Measurements from ENCODE around the gene UBQLN4. TPM values are rescaled to one million over a fixed set of nuclear protein-coding genes. Genes with fewer than 3 reads are reported as not detected.
"Not testable (repeated sequence)": the region's sequence is repeated elsewhere in the genome, so short reads cannot be mapped to it uniquely, and the experiment has no call there.

Gene UBQLN4
- total RNA-seq, 1 donor from 2014 or later = 28.2 TPM

DNA sequence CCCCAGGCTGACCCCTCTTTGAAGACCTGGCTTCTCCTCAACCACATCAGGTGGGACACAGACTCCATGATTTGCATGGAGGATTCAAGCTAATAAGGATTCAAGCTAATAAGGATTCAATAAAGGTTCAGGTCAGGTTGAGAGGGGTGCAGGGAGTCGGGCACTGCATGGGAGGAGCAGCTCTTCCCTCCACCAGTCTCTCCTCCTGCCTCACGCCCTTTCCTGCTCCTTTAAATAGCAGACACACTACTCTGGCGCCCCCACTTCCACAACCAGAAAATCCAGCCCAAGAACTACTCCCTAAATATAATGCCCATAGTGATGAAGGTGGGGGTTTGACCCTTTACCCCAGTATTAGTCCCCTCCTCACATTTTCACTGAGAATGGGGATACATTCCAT is 21.6 kb upstream of the UBQLN4 start:
- H3K4me3 ChIP-seq (ENCODE audit: low read depth, low read length) = no peak overlapping the region
- TF ChIP-seq, protein P1, sequence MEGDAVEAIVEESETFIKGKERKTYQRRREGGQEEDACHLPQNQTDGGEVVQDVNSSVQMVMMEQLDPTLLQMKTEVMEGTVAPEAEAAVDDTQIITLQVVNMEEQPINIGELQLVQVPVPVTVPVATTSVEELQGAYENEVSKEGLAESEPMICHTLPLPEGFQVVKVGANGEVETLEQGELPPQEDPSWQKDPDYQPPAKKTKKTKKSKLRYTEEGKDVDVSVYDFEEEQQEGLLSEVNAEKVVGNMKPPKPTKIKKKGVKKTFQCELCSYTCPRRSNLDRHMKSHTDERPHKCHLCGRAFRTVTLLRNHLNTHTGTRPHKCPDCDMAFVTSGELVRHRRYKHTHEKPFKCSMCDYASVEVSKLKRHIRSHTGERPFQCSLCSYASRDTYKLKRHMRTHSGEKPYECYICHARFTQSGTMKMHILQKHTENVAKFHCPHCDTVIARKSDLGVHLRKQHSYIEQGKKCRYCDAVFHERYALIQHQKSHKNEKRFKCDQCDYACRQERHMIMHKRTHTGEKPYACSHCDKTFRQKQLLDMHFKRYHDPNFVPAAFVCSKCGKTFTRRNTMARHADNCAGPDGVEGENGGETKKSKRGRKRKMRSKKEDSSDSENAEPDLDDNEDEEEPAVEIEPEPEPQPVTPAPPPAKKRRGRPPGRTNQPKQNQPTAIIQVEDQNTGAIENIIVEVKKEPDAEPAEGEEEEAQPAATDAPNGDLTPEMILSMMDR (conservative IDR thresholded peaks at IDR 0.05; ENCODE audit: low read depth, low read length) = no peak
- DNase-seq (ENCODE audit: low read depth) = no peak

DNA sequence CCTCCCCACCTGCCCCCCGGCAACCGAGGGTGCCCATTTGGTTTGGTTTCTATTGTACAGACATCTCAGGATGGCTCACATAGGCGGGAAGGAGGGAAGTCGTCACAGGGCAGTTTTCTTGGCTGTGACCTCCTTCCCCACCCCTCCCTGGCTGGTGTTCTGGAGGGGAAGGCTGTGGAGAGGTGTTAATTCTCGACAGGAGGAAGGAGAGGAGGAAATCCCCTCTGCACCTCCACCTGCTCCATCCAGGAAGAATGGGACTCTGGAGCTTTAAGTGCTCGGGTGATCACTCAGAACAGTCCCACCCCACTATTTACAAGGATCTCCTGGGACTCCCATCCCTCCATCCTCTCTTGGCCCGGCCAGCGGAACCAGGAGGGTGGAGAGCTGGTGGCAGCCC is 21.1 kb upstream of the UBQLN4 start:
- H3K4me3 ChIP-seq (ENCODE audit: low read depth, low read length) = no peak overlapping the region
- no peak for DNase-seq (ENCODE audit: low read depth)
- TF ChIP-seq, protein P1 (conservative IDR thresholded peaks at IDR 0.05; ENCODE audit: low read depth, low read length) = no peak

DNA sequence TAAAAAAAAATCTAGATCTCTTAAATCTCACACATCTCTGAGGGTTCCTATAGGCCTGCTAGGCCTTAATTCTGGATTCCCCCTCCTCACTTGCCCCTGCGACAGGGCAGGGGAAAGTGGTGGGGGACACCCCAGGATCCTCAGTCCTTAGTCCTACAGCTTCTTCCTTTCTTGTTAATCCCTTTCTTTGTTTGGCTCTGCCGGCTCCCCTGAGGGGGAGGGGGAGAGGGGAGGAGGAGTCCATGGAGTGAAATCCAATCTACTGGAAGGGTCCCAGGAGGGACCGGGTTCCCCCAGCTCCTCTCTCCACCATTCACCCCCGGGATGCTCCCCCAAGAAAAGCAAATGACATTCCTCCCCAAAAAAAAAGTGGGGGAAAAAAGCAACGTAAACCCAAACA is 20.1 kb upstream of the UBQLN4 start:
- H3K4me3 ChIP-seq (ENCODE audit: low read depth, low read length) = no peak overlapping the region
- TF ChIP-seq, protein P1 (conservative IDR thresholded peaks at IDR 0.05; ENCODE audit: low read depth, low read length) = no peak
- no peak for DNase-seq (ENCODE audit: low read depth)

DNA sequence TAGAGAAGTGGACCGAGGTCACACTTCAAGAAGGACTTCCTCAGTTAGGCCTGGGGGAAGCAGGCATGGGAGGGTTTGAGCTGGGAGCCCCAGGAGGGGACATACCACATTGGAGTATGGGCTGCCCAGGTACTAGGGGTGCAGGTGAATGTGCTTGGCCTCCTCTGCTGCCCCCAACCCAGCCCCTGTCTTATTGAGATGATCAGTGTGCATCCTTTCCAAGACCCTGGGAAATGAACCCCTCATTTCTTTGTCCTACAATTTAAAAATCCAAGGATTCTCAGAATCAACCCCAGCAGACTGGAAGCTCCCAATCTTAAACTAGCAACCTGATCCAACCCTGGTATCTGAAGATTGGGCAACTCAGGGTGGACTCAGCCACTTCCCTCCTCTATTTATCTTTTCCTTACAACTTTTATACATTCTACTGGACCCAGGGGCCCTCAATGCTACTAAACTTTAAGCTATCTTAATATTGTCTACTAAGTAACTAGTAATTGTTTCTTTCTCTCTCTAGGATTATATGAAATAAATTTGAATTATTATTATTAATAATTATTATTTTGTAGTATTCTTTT is 19.6 kb upstream of the UBQLN4 start:
- no peak overlapping the region for H3K4me3 ChIP-seq (ENCODE audit: low read depth, low read length)
- TF ChIP-seq, protein P1 (conservative IDR thresholded peaks at IDR 0.05; ENCODE audit: low read depth, low read length) = no peak
- DNase-seq (ENCODE audit: low read depth) = no peak

DNA sequence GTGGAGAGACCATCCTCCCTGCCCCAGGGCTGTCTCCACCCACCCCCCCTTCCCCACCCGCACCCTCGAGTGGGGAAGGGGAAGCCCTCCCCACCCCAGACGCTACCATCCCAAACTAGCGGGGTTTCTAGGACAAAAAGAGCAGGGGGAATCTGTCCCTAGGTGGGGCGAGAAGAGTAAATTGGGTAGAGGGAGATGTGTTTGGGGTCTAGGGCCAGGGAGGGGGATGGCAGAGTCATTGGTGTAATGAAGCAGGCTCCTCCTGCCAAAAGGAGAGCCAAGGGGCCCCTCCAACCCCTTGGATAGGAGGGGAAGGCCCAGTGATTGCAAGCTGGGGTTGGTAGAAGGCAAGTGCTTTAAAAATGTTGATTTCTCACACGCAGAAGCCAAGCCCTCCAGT is 18.7 kb upstream of the UBQLN4 start:
- no peak for DNase-seq (ENCODE audit: low read depth)
- TF ChIP-seq, protein P1 (conservative IDR thresholded peaks at IDR 0.05; ENCODE audit: low read depth, low read length) = no peak
- no peak overlapping the region for H3K4me3 ChIP-seq (ENCODE audit: low read depth, low read length)

DNA sequence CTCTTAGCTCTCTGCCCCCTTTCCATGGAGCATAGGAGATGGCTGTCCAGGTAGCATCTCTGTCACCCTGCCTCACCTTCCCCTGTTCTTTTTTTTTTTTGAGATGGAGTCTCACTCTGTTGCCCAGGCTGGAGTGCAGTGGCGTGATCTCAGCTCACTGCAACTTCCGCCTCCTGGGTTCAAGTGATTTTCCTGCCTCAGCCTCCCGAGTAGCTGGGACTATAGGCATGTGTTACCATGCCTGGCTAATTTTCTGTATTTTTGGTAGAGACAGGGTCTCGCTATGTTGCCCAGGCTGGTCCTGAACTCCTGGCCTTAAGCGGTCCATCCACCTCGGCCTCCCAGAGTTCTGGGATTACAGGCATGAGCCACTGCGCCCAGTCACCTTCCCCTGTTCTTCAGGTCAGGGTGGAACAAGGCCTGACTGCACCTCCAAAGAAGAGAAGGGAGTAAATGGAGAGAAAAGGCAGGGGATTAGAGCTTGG is 17.8 kb upstream of the UBQLN4 start:
- H3K4me3 ChIP-seq (ENCODE audit: low read depth, low read length); DNase-seq (ENCODE audit: low read depth): not testable (repeated sequence)

DNA sequence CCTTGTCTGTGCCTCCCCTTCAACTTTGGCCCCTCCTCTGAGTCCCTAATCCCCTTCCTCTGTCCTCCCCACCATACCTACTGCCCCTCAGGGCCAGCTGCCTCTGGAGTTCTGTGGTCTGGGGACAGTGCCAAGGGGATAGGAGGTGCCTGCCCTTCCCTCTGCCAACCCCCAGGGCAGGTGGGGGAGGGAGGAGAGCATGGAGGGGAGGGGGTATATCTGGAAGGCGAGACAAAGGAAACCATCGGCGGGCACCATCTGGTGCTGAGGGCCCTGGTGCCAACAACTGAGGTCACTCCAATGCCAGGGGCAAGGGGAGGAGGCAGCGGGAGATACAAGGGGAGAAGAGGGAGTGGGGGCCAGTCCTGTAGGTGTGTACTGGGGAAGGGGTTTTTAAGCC is 16.9 kb upstream of the UBQLN4 start:
- TF ChIP-seq, protein P1 (conservative IDR thresholded peaks at IDR 0.05; ENCODE audit: low read depth, low read length) = no peak
- H3K4me3 ChIP-seq (ENCODE audit: low read depth, low read length) = no peak overlapping the region
- DNase-seq (ENCODE audit: low read depth) = no peak

Data from epithelial cell of proximal tubule (primary cell).